Fibroblast of pulmonary artery (primary cell): Measurements from ENCODE around the gene MUL1.

Source experiments
- DNase-seq: peaks from one replicate; pipeline ENCODE4 v3.0.0-alpha.2; 2010; ENCODE audit warnings: low read depth
- H3K4me3 ChIP-seq: replicated peaks from 2 replicates; pipeline ENCODE4 v1.5.1; 2011; ENCODE audit warnings: low read depth, mild to moderate bottlenecking, control low read depth, low read length, moderate library complexity
- CTCF ChIP-seq: IDR thresholded peaks from 2 replicates; pipeline ENCODE4 v1.5.1; 2011; ENCODE audit warnings: mild to moderate bottlenecking, control low read depth, low read length, inconsistent platforms; ENCODE audit errors: missing control alignments

Gene MUL1

GRCh38 chr1:20507564-20508410 lies at the start of gene MUL1:
Gene MUL1, minus strand, starts transcription at chr1:20508151. Its CDS starts 127 bp downstream, at chr1:20508024.
- peak; percentile 93 for DNase-seq
- TF ChIP-seq CTCF: no peak
- H3K4me3 ChIP-seq: peak within 1 kb of the TSS; percentile 98

GRCh38 chr1:20555758-20556120 lies 47.8 kb upstream of the MUL1 start:
- H3K4me3 ChIP-seq: no peak overlapping the region
- no peak for TF ChIP-seq CTCF
- no peak for DNase-seq

- TF ChIP-seq CTCF: no peak
- DNase-seq: peak; percentile 35
- no peak overlapping the region for H3K4me3 ChIP-seq
Measured at GRCh38 chr1:20555025-20555757, 47.2 kb upstream of the MUL1 start.

GRCh38 chr1:20552728-20553445 lies 44.9 kb upstream of the MUL1 start:
- no peak for TF ChIP-seq CTCF
- H3K4me3 ChIP-seq: peak overlapping the region; percentile 17
- peak; percentile 18 for DNase-seq

GRCh38 chr1:20551945-20552727 lies 44.2 kb upstream of the MUL1 start, which contains the start of gene FAM43B:
Gene FAM43B, plus strand, starts transcription at chr1:20552573. Its CDS starts 401 bp downstream, at chr1:20552974.
- TF ChIP-seq CTCF: no peak
- peak; percentile 24 for DNase-seq
- H3K4me3 ChIP-seq: peak within 1 kb of the TSS; percentile 17

GRCh38 chr1:20551161-20551560 lies 43.2 kb upstream of the MUL1 start:
- no peak overlapping the region for H3K4me3 ChIP-seq
- DNase-seq: no peak
- no peak for TF ChIP-seq CTCF
